DMS153 treated with DMSO at 0.1 percent for 48 hours (cell line): ENCODE data around the gene DNASE1L2.
A peak's percentile ranks its signal among the peaks of the same experiment; 100 is the strongest.

Experiments
- DNase-seq: peaks from one replicate; lab custom pipeline; 2025; ENCODE audit not compliant: unreplicated experiment; lab: John Stamatoyannopoulos, UW

The DNASE1L2 gene, protein sequence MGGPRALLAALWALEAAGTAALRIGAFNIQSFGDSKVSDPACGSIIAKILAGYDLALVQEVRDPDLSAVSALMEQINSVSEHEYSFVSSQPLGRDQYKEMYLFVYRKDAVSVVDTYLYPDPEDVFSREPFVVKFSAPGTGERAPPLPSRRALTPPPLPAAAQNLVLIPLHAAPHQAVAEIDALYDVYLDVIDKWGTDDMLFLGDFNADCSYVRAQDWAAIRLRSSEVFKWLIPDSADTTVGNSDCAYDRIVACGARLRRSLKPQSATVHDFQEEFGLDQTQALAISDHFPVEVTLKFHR

DNA sequence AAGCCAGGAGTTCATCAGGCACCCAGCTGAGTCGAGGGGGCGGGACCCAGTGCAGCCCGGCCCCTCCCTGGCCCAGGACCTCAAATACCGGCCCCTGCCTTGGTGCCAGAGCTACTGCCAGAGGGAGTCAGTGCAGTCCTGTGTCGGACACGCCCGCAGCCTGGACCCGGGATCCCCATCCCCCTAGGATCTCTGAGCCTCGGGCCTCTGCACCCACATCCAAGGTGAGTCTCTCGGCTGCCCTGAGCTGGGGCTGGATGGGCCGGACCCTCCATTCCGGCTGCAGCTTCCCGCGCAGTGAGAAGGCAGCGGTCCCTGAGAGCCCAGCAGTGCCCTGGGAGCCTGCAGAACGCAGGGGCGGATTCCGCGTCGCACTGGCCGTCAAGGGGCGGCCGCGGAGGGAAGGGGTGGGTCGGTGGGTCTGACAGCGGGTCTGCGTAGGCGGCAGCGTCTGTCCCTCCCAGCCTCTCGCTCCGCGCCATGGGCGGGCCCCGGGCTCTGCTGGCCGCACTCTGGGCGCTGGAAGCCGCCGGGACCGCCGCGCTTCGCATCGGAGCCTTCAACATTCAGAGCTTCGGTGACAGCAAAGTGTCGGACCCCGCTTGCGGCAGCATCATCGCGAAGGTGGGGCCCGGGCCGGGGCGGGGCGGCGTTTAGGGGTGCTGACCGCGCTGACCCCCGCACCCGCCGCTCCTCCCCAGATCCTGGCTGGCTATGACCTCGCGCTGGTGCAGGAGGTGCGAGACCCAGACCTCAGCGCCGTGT is at the start of gene DNASE1L2:
Gene DNASE1L2, plus strand, starts transcription at position 108 of the 765 bp plus-strand sequence. Its CDS starts 373 bp downstream, at position 481.
- DNase-seq: no peak

- no peak for DNase-seq
Observed at GRCh38 chr16:2186505-2186904, 49.7 kb upstream of the DNASE1L2 start.

GRCh38 chr16:2187212-2187611 is 49.0 kb upstream of the DNASE1L2 start:
- DNase-seq: no peak

- no peak for DNase-seq
Observed at GRCh38 chr16:2188395-2188794, 47.8 kb upstream of the DNASE1L2 start.

GRCh38 chr16:2189252-2189893 is 46.9 kb upstream of the DNASE1L2 start:
- DNase-seq: no peak

- no peak for DNase-seq
Observed at GRCh38 chr16:2190002-2190658, 46.1 kb upstream of the DNASE1L2 start.

DNA sequence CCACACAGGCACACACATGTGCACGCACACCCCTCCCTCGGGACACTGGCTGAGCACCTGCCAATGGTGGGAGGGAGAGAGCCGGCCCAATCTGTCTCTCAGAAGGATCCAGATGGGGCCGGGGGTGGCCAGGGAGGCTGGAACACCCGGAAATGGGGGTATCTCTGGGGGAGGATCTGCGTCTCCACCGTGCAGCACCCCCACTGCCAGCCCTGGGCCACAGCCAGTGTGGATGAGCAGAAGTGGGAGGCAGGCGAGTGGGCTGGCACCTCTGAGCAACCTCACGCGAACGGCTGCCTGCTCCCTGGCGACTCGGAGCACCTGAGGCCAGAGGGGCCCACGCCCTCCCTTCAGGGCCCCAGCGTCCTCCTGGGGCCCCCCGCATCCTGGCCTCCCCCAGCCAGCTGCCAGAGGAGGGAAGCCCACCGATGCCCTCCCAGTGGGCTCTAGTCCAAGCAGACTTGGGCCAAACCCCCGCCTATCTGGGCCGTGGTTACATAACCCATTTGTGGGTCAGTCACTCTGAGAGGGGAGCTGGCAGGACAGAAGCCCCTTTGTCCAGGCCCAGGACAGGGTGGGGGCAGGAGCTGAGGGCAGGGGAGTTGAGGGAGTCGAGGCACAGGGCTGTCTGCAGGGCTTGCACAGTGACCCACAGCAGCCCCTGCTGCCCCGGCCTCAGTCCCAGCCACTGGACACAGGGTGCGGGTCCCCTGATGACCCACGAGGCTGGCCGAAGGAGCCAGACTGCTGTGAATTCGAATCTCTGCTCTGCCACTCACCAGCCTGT is 45.4 kb upstream of the DNASE1L2 start:
- DNase-seq: no peak

- no peak for DNase-seq
Observed at GRCh38 chr16:2191446-2191706, 44.9 kb upstream of the DNASE1L2 start.

- DNase-seq: no peak
Observed at GRCh38 chr16:2194166-2194834, 41.9 kb upstream of the DNASE1L2 start.

DNA sequence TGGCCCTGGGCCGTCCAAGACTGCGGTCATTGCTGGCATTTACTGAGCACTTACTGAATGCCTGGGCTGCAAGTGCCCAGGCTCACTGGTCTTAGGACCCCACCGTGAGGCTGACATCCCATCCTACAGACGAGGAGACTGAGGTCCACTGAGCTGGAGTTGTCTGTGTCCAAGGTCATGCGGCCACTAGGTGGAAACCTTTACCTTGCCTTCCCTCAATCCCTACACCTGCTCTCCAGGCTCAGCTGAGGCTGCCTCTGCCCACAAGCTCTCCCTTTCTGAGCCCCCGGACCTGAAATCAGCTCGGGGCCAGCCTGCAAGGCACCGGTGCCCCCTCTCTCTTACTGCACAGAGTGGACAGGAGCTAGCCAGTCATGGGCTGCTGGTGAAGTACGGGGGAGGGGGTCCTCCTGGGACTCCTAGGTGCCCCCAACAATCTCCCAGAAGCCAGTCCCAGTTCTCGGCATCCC is 41.4 kb upstream of the DNASE1L2 start:
- DNase-seq: peak; percentile 32

GRCh38 chr16:2195322-2196161 is 40.7 kb upstream of the DNASE1L2 start:
- DNase-seq: no peak

DNA sequence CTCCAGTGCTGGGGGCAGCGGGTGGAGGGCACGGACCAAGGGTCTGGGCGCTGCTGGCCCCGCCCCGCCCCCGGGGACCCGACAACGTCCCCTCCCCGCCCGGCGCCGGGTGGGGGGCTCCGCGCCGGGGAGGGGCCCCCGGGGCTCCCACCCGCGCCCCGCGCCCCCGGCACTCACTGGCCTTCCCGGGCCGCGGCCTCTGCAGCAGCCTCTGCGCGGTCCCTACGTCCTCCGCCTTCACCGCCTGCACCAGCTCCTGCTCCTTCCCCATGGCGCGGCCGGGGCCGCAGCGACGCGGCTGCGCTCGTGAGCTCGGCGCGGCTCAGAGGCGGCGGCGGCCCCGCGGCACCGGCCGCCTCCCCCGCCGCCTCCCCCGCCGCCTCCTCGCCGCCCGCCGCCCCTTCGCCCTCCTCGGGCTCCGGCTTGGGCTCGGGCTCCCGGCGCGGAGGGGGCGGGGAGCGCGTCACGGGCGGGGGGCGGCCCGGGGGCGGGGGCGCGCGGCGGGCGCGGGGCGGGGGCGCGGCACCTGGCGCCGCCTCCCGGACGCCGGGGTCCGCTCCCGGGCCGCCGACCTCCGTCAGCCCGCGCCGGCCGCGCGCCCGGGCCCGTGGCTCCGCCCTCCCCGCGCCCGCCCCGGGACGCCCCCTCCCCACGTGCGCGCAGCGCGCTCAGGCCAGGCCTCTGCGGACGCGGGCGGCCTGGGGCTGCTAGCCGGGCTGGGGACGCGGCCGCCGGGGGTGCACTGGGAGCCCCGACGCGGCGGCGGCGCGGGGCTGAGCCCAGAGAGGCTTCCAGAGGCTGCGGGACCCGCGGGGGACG is 39.9 kb upstream of the DNASE1L2 start, which contains the start of gene CASKIN1:
Gene CASKIN1, minus strand, starts transcription at position 444 of the 819 bp plus-strand sequence. Its CDS starts 173 bp downstream, at position 271.
- DNase-seq: no peak

DNA sequence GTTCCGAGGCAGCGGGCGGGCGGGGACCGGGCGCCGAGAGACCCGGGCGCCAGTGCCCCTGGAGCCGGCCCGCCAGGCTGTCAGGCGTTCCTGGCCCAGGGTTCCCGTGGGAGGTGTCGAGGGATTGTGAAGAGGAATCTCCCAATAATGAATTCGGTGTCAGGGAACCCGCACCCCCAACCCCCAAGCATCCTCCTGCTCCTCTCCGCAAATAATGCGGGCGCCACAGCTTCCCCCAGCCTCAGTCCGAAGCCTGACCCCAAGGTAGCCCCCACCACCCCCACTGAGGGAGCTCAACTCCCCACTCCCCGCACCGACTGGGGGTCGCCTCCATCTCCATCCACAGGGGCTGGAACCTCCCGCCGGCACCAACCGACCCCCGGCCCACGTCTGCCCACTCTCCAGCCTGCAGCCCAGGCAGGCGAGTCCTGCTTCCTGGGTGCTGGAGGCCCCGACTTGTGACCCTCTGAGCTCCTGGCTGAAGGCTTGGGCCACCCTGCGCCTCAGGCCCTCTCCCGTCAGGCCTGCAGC is 39.2 kb upstream of the DNASE1L2 start:
- no peak for DNase-seq

GRCh38 chr16:2197765-2198164 is 38.5 kb upstream of the DNASE1L2 start:
- DNase-seq: no peak

- DNase-seq: no peak
Observed at GRCh38 chr16:2198283-2198682, 38.0 kb upstream of the DNASE1L2 start.

DNA sequence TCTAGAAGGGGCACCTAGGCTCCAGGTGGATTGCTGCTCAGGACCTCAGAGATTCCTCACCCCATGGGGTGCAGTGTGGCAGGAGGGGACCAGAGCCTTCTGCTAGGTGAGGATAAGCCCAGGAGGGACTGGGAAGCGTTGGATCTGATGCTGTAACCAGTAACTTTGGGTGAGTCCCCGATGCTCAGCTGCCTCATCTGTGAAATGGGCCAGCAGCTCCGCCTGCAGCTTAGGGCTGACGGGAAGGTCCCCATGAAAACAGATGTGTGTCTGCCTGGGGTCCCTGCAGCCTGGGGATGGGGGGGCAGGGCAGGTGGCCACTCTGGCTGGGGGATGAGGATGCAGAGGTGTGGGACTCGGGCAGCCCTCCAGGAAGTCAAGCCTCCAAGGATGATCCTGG is 37.1 kb upstream of the DNASE1L2 start:
- no peak for DNase-seq

- DNase-seq: no peak
Observed at GRCh38 chr16:2199621-2200139, 36.6 kb upstream of the DNASE1L2 start.

DNA sequence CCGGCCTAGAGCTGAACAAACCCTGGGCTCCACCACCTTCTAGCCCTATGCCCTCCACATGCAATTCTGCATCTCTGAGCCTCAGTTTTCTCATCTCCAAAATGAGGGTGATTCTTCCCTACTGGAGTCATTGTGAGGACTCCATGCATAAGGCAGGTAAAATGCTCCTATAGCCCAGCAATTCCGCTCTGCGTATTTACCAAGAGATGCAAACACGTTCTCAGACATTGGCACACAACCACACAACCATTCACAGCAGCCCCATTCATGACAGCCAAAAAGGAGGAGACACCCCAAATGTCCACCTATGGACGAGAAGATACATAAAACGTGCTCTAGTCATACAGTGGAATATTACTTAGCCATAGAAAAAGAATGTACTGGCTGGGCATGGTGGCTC is 35.9 kb upstream of the DNASE1L2 start:
- no peak for DNase-seq
